SK-N-SH treated with all-trans-retinoic acid at 6 μM for 48 hours (cell line): ENCODE data around the gene SRBD1.

Experiments
- ATAC-seq: fragments of 200-7000 bp; cut with Tn5 transposase; 3 replicates; pipeline ENCODE4 v1.9.1; 2020; ENCODE audit warnings: mild to moderate bottlenecking, moderate library complexity
- BACH2 ChIP-seq: fragments of 250-450 bp; sonication (Bioruptor Pico); IDR thresholded peaks from 2 replicates; pipeline ENCODE4 v1.9.0; 2021; ENCODE audit warnings: mild to moderate bottlenecking, borderline replicate concordance
- ESRRG ChIP-seq: fragments of 250-450 bp; sonication (Bioruptor Pico); IDR thresholded peaks from 2 replicates; pipeline ENCODE4 v1.6.1; 2021; ENCODE audit warnings: mild to moderate bottlenecking
- GLIS3 ChIP-seq: fragments of 250-450 bp; sonication (Bioruptor Pico); IDR thresholded peaks from 2 replicates; pipeline ENCODE4 v1.5.0; 2020; ENCODE audit warnings: mild to moderate bottlenecking, moderate library complexity
- ISL1 ChIP-seq: fragments of 250-450 bp; sonication (Bioruptor Pico); IDR thresholded peaks from 2 replicates; pipeline ENCODE4 v2.1.2; 2022; ENCODE audit warnings: mild to moderate bottlenecking, moderate library complexity
- PPARA ChIP-seq: fragments of 250-450 bp; sonication (Bioruptor Pico); IDR thresholded peaks from 2 replicates; pipeline ENCODE4 v1.5.0; 2020; ENCODE audit warnings: mild to moderate bottlenecking, borderline replicate concordance
- RARB ChIP-seq: fragments of 250-450 bp; sonication (Bioruptor Pico); IDR thresholded peaks from 2 replicates; pipeline ENCODE4 v1.8.0; 2021; ENCODE audit warnings: mild to moderate bottlenecking, moderate library complexity
- SNAI2 ChIP-seq: fragments of 250-450 bp; sonication (Bioruptor Pico); IDR thresholded peaks from 2 replicates; pipeline ENCODE4 v1.5.0; 2020; ENCODE audit warnings: mild to moderate bottlenecking, moderate library complexity
- TCF4 ChIP-seq: fragments of 250-450 bp; sonication (Bioruptor Pico); IDR thresholded peaks from 2 replicates; pipeline ENCODE4 v1.8.0; 2021; ENCODE audit warnings: mild to moderate bottlenecking, moderate library complexity, borderline replicate concordance
- TOX ChIP-seq: fragments of 250-450 bp; sonication (Bioruptor Pico); IDR thresholded peaks from 2 replicates; pipeline ENCODE4 v1.8.0; 2021; ENCODE audit warnings: mild to moderate bottlenecking, moderate library complexity, borderline replicate concordance
- ZFP30 ChIP-seq: fragments of 450-650 bp; formaldehyde crosslinking; IDR thresholded peaks from 2 replicates; pipeline ENCODE4 v1.5.0; 2022; ENCODE audit warnings: mild to moderate bottlenecking, moderate library complexity
- ZNF70 ChIP-seq: fragments of 450-650 bp; formaldehyde crosslinking; IDR thresholded peaks from 2 replicates; pipeline ENCODE4 v1.5.0; 2020; ENCODE audit warnings: mild to moderate bottlenecking, moderate library complexity
- TF ChIP-seq, protein P1 (sequence below): fragments of 250-450 bp; sonication (Bioruptor Pico); IDR thresholded peaks from 2 replicates; pipeline ENCODE4 v1.5.1; 2021; ENCODE audit warnings: mild to moderate bottlenecking, moderate library complexity
- TF ChIP-seq, protein P2 (sequence below): fragments of 250-450 bp; sonication (Bioruptor Pico); IDR thresholded peaks from 2 replicates; pipeline ENCODE4 v1.5.0; 2020; ENCODE audit warnings: mild to moderate bottlenecking, moderate library complexity
- TF ChIP-seq, protein P3 (sequence below): fragments of 250-450 bp; sonication (Bioruptor Pico); IDR thresholded peaks from 2 replicates; pipeline ENCODE4 v1.8.0; 2021; ENCODE audit warnings: low read depth, mild to moderate bottlenecking, moderate library complexity, borderline replicate concordance
- TF ChIP-seq, protein P4 (sequence below): fragments of 250-450 bp; sonication (Bioruptor Pico); IDR thresholded peaks from 2 replicates; pipeline ENCODE4 v1.8.0; 2020; ENCODE audit warnings: mild to moderate bottlenecking, moderate library complexity, borderline replicate concordance

The SRBD1 gene

DNA sequence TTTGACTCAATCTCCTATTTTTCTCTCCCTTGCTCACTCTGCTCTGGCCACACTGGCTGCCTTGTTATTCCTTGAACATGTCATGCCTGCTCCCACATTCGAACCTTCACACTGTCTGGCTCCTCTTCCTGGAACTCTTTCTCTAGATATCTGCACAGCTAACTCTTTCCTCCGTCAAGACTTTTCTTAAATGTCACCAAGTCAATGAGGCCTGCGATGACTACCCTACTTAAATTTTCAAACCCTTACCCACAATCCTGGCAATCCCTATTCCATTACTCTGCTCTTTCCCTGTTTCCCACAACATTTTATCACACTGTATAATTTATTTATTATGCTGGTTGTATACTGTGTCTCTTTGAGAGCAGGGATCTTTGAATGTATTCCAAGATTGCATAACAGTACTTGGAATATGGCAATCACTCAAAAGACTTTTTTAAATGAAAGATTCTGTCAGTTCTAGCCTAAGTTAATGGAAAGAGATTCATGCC lies 206.2 kb downstream of the SRBD1 start:
- no peak for ATAC-seq
- TF ChIP-seq, protein P1, sequence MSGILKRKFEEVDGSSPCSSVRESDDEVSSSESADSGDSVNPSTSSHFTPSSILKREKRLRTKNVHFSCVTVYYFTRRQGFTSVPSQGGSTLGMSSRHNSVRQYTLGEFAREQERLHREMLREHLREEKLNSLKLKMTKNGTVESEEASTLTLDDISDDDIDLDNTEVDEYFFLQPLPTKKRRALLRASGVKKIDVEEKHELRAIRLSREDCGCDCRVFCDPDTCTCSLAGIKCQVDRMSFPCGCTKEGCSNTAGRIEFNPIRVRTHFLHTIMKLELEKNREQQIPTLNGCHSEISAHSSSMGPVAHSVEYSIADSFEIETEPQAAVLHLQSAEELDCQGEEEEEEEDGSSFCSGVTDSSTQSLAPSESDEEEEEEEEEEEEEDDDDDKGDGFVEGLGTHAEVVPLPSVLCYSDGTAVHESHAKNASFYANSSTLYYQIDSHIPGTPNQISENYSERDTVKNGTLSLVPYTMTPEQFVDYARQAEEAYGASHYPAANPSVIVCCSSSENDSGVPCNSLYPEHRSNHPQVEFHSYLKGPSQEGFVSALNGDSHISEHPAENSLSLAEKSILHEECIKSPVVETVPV (CRISPR knock-in tag): no peak
- TF ChIP-seq, protein P2, sequence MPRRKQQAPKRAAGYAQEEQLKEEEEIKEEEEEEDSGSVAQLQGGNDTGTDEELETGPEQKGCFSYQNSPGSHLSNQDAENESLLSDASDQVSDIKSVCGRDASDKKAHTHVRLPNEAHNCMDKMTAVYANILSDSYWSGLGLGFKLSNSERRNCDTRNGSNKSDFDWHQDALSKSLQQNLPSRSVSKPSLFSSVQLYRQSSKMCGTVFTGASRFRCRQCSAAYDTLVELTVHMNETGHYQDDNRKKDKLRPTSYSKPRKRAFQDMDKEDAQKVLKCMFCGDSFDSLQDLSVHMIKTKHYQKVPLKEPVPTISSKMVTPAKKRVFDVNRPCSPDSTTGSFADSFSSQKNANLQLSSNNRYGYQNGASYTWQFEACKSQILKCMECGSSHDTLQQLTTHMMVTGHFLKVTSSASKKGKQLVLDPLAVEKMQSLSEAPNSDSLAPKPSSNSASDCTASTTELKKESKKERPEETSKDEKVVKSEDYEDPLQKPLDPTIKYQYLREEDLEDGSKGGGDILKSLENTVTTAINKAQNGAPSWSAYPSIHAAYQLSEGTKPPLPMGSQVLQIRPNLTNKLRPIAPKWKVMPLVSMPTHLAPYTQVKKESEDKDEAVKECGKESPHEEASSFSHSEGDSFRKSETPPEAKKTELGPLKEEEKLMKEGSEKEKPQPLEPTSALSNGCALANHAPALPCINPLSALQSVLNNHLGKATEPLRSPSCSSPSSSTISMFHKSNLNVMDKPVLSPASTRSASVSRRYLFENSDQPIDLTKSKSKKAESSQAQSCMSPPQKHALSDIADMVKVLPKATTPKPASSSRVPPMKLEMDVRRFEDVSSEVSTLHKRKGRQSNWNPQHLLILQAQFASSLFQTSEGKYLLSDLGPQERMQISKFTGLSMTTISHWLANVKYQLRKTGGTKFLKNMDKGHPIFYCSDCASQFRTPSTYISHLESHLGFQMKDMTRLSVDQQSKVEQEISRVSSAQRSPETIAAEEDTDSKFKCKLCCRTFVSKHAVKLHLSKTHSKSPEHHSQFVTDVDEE (CRISPR knock-in tag): no peak
- TF ChIP-seq ISL1 (CRISPR knock-in tag): peak; percentile 52; the same call in 1 of the 2 replicates

DNA sequence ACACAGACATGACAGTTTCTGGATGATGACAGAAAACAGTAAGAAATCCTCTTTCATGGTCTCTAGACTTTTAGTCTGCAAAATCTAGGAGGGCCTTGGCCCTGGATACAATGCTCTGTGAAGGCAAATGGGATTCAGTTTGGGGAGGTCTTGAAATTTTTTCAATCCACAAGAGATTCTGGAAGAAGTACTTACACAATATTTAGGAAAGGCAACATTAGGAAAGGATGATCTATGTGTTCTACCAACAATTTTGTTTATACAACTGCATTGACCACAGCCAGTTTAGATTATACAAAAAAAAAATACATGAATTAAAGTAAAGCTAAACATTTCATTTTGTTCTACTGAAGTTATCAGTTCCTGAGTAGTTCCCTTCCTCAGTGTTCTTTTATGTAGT lies 208.0 kb downstream of the SRBD1 start:
- ATAC-seq: no peak
- TF ChIP-seq TCF4 (CRISPR knock-in tag) (no peak), TOX (CRISPR knock-in tag) (no peak)

DNA sequence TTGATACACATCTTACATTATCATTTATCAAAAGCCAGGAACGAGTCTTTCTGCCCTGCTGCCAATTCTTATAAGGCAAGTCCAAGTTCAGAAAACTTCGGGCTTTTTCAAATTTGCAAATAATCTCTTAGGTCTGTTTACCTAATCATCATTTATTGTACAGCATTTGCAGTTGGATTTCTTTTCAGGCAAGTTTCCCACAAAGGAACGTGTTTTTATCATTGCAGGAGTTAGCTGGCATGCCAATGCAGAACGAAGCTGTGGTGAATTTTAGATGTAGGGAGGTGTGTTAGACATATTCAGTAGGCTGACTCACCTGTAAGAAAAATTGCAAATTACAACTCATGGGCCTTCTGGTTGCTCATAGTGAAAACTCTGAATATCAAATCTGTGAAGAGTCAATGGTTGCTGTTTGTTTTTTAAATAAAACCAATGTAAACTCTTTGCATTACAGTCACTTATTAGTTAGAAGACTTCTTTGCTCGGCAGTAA lies 209.6 kb downstream of the SRBD1 start:
- no peak for ATAC-seq
- TF ChIP-seq, protein P1 (CRISPR knock-in tag): no peak
- TF ChIP-seq, protein P3, sequence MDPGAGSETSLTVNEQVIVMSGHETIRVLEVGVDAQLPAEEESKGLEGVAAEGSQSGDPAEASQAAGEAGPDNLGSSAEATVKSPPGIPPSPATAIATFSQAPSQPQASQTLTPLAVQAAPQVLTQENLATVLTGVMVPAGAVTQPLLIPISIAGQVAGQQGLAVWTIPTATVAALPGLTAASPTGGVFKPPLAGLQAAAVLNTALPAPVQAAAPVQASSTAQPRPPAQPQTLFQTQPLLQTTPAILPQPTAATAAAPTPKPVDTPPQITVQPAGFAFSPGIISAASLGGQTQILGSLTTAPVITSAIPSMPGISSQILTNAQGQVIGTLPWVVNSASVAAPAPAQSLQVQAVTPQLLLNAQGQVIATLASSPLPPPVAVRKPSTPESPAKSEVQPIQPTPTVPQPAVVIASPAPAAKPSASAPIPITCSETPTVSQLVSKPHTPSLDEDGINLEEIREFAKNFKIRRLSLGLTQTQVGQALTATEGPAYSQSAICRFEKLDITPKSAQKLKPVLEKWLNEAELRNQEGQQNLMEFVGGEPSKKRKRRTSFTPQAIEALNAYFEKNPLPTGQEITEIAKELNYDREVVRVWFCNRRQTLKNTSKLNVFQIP (CRISPR knock-in tag): no peak
- TF ChIP-seq, protein P2 (CRISPR knock-in tag): no peak
- no peak for TF ChIP-seq PPARA (CRISPR knock-in tag)
- no peak for TF ChIP-seq TOX (CRISPR knock-in tag)
- no peak for TF ChIP-seq SNAI2
- TF ChIP-seq BACH2 (CRISPR knock-in tag): no peak
- TF ChIP-seq GLIS3 (CRISPR knock-in tag): no peak

DNA sequence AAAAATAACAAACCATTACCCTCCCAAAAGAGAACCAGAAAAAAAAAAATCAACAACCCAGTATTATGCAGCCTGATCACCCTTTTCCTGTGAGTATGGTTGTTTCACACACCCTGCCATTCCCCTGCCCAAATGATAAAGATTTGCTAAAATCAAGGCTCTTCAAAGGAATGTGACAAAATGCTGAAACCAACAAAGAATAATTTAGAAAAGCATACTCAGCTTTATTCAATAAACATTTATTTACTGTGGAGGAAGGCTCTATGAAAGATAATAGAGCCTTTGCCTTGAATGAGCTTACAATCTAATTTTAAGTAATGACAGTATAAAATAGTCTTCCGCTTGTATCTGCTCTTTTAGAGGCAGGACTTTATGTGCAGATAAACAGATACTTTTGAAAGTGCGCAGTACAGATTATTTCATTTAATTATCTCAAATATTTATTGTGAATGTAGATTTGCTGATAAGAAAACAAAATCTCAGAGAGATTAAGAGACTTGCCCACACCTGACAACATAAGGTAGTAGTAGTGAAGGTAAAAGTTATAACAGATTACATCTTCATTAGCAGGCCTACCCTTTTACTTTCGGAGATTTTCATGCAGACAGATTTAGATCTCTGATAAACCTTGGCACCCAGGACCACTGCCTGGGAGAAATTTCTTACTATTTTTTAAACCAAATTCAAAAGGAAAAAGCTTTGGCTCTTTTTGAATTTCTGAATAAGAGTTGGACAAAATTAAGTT lies 211.9 kb downstream of the SRBD1 start:
- ATAC-seq: no peak
- TF ChIP-seq TCF4 (CRISPR knock-in tag): peak; percentile 64
- TF ChIP-seq ZNF70 (CRISPR knock-in tag): no peak
- TF ChIP-seq, all 23 proteins: peak for 1

DNA sequence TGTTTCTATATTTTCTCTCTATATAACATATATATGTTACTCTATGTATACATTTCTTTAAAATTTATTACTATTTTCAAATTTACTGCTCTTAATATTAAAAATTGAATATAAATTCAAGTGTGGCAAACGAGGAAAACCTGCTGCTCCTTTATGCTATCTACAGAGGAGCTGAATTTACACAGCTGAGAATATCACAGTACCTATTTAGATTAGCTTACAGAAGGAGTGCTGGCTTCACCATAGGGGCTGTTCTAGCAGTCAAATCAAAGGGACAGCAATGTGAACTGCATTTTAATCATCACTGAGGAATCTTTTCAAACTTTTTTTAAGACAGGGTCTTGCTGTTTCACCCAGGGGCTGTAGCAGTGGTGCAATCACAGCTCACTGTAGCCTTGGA lies 213.8 kb downstream of the SRBD1 start:
- no peak for ATAC-seq
- TF ChIP-seq RARB: no peak
- no peak for TF ChIP-seq ISL1 (CRISPR knock-in tag)
- TF ChIP-seq, protein P4, sequence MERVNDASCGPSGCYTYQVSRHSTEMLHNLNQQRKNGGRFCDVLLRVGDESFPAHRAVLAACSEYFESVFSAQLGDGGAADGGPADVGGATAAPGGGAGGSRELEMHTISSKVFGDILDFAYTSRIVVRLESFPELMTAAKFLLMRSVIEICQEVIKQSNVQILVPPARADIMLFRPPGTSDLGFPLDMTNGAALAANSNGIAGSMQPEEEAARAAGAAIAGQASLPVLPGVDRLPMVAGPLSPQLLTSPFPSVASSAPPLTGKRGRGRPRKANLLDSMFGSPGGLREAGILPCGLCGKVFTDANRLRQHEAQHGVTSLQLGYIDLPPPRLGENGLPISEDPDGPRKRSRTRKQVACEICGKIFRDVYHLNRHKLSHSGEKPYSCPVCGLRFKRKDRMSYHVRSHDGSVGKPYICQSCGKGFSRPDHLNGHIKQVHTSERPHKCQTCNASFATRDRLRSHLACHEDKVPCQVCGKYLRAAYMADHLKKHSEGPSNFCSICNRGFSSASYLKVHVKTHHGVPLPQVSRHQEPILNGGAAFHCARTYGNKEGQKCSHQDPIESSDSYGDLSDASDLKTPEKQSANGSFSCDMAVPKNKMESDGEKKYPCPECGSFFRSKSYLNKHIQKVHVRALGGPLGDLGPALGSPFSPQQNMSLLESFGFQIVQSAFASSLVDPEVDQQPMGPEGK (CRISPR knock-in tag): no peak
- TF ChIP-seq ZFP30: no peak
- TF ChIP-seq ESRRG (CRISPR knock-in tag): no peak
- no peak for TF ChIP-seq PPARA (CRISPR knock-in tag)
- TF ChIP-seq, protein P1 (CRISPR knock-in tag): no peak
- no peak for TF ChIP-seq BACH2 (CRISPR knock-in tag)
